Measurements from ENCODE around the gene VPS4A. TPM values are rescaled to one million over a fixed set of nuclear protein-coding genes. Genes with fewer than 3 reads are reported as not detected.

VPS4A gene
- total RNA-seq, 2 donors from 2014 or later = 44.8 to 46.1 TPM

- intact Hi-C loops (cut with DNase I) = no loop called here
- no peak for DNase-seq (ENCODE audit: low spot score)
Measured at GRCh38 chr16:69326172-69326873, 15.2 kb downstream of the VPS4A start.

GRCh38 chr16:69327585-69328310 is 16.6 kb downstream of the VPS4A start:
- peaks cover 14% of the 10 kb centered on the region for H3K4me1 ChIP-seq (replicated peaks)
- DNase-seq (ENCODE audit: low spot score) = no peak
- peaks cover under 1 to 12% of the 10 kb centered on the region in 2 donors for H3K36me3 ChIP-seq

More at GRCh38 chr16:69326172-69326873, 15.2 kb downstream of the VPS4A start:
- H3K4me1 ChIP-seq (replicated peaks) = peaks cover 14% of the 10 kb centered on the region
- WGBS = 44% methylated on average over 7 of the region's 7 CpGs
- no peak overlapping the region for H3K27ac ChIP-seq
- no peaks in the 10 kb centered on the region for H3K27me3 ChIP-seq (replicated peaks; ENCODE audit: insufficient read depth)
- H3K4me3 ChIP-seq = no peak overlapping the region
- no peak for TF ChIP-seq CTCF (IDR thresholded peaks at IDR 0.05)
- no peak for TF ChIP-seq POLR2AphosphoS5 (IDR thresholded peaks at IDR 0.05)
- TF ChIP-seq POLR2A (IDR thresholded peaks at IDR 0.05) = no peak
- H3K9me3 ChIP-seq = no peaks in the 10 kb centered on the region
- H3K36me3 ChIP-seq = peaks cover 5 to 13% of the 10 kb centered on the region in 2 donors

GRCh38 chr16:69328854-69329316 is 17.7 kb downstream of the VPS4A start:
- DNase-seq (ENCODE audit: low spot score) = no peak
- peak overlapping the region; percentile 85 to 92 for H3K4me3 ChIP-seq
- peaks cover 14% of the 10 kb centered on the region for H3K4me1 ChIP-seq (replicated peaks)

More at GRCh38 chr16:69327585-69328310, 16.6 kb downstream of the VPS4A start:
- Histone ChIP-seq H3K9me3 (no peaks in the 10 kb centered on the region), H3K27me3 (replicated peaks; ENCODE audit: insufficient read depth) (no peaks in the 10 kb centered on the region), H3K27ac (no peak overlapping the region), H3K4me3 (no peak overlapping the region)
- TF ChIP-seq POLR2A (IDR thresholded peaks at IDR 0.05) = no peak
- TF ChIP-seq CTCF (IDR thresholded peaks at IDR 0.05) = no peak
- no peak for TF ChIP-seq POLR2AphosphoS5 (IDR thresholded peaks at IDR 0.05)
- 93% methylated on average over 14 of the region's 14 CpGs for WGBS
- intact Hi-C loops (cut with DNase I) = no loop called here

GRCh38 chr16:69329369-69330285 is 18.5 kb downstream of the VPS4A start:
- peaks cover 14% of the 10 kb centered on the region for H3K4me1 ChIP-seq (replicated peaks)
- H3K4me3 ChIP-seq = peak overlapping the region; percentile 85 to 92
- H3K36me3 ChIP-seq = peaks cover 5 to 10% of the 10 kb centered on the region in 2 donors
- intact Hi-C loops (cut with DNase I) = no loop called here
- no peak for DNase-seq (ENCODE audit: low spot score)
- H3K27me3 ChIP-seq (replicated peaks; ENCODE audit: insufficient read depth) = no peaks in the 10 kb centered on the region
- peak overlapping the region; percentile 87 to 90 for H3K27ac ChIP-seq
- WGBS = 13% methylated on average over 32 of the region's 77 CpGs
- no peak for TF ChIP-seq POLR2A (IDR thresholded peaks at IDR 0.05)
- TF ChIP-seq CTCF (IDR thresholded peaks at IDR 0.05) = no peak
- no peak for TF ChIP-seq POLR2AphosphoS5 (IDR thresholded peaks at IDR 0.05)
- no peaks in the 10 kb centered on the region for H3K9me3 ChIP-seq

More at GRCh38 chr16:69328854-69329316, 17.7 kb downstream of the VPS4A start:
- 48% methylated on average over 10 of the region's 10 CpGs for WGBS
- H3K27ac ChIP-seq = no peak overlapping the region
- peaks cover 5 to 8% of the 10 kb centered on the region in 2 donors for H3K36me3 ChIP-seq
- no peak for TF ChIP-seq POLR2A (IDR thresholded peaks at IDR 0.05)
- no peak for TF ChIP-seq POLR2AphosphoS5 (IDR thresholded peaks at IDR 0.05)
- H3K9me3 ChIP-seq = no peaks in the 10 kb centered on the region
- no peaks in the 10 kb centered on the region for H3K27me3 ChIP-seq (replicated peaks; ENCODE audit: insufficient read depth)
- intact Hi-C loops (cut with DNase I) = no loop called here

Measured in prostate gland (tissue), 2 donors.